ENCODE measurements around the gene SLC13A3. TPM values are rescaled to one million over a fixed set of nuclear protein-coding genes. Genes with fewer than 3 reads are reported as not detected.

The SLC13A3 gene
- total RNA-seq, 1 donor from 2014 or later = 0.90 TPM

DNA sequence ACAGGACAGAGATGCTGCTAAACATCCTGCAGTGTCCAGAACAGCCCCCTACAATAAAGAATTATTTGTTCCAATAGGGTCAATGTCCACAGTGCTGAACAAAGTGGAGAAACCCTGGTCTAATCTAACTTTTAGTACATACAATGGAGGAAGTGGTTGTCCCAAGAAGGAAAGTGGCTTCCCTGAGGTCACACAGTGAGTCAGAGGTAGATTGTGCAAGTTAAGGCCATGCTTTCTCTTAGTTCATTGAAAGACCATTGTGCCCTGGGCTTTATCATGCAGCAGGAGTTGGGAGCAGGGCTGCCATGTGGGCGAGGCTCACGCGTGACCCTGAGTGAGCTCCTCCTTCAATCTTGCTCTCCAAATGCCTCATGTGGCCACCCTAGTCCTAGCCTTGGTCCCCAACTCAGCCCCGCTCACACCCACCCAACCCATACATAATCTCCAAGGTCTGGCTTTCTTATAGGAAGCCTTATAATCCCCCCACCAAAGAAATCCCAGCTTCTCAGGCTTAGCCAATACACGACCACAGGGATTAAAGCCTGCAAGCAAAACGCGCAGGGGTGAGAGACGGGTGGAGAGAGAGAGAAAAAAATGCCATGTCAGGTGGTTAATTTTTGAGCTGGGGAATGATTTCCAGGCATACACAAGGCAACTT lies 19.9 kb downstream of the SLC13A3 start:
- Mint-ChIP-seq H3K4me1 (ENCODE audit: unreplicated experiment) (no peaks in the 10 kb centered on the region), H3K27ac (ENCODE audit: unreplicated experiment) (no peak overlapping the region), H3K9me3 (ENCODE audit: unreplicated experiment) (no peaks in the 10 kb centered on the region), H3K36me3 (ENCODE audit: low read depth, unreplicated experiment) (no peaks in the 10 kb centered on the region), H3K27me3 (ENCODE audit: unreplicated experiment) (peaks cover 2% of the 10 kb centered on the region), H3K4me3 (ENCODE audit: unreplicated experiment) (no peak overlapping the region)
- DNase-seq (ENCODE audit: low spot score) = no peak
- no peak for TF ChIP-seq CTCF (IDR thresholded peaks at IDR 0.05; ENCODE audit: unreplicated experiment)

DNA sequence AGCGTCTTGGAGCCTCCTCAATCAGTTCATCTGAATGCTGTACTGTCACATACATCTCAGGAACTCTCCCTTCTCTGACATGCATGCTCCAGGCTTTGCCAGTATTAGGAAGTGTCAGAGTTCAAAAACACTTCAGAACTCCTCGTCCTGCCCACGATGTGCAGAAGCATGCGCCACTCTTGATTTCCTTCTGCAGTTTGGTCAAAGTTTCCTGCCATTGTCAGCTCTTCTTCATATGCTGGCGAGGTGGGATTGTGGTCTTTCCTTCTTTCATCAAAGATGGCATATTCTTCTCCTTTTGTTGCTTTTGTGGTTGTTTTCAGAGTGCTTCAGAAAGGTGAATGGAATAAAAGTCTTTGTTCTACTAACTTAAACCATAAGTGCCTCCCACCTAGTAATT lies 21.0 kb downstream of the SLC13A3 start:
- Mint-ChIP-seq H3K4me3 (ENCODE audit: unreplicated experiment) (no peak overlapping the region), H3K27me3 (ENCODE audit: unreplicated experiment) (no peaks in the 10 kb centered on the region), H3K4me1 (ENCODE audit: unreplicated experiment) (no peaks in the 10 kb centered on the region), H3K36me3 (ENCODE audit: low read depth, unreplicated experiment) (no peaks in the 10 kb centered on the region), H3K27ac (ENCODE audit: unreplicated experiment) (no peak overlapping the region), H3K9me3 (ENCODE audit: unreplicated experiment) (no peaks in the 10 kb centered on the region)
- no peak for TF ChIP-seq CTCF (IDR thresholded peaks at IDR 0.05; ENCODE audit: unreplicated experiment)
- DNase-seq (ENCODE audit: low spot score) = no peak

DNA sequence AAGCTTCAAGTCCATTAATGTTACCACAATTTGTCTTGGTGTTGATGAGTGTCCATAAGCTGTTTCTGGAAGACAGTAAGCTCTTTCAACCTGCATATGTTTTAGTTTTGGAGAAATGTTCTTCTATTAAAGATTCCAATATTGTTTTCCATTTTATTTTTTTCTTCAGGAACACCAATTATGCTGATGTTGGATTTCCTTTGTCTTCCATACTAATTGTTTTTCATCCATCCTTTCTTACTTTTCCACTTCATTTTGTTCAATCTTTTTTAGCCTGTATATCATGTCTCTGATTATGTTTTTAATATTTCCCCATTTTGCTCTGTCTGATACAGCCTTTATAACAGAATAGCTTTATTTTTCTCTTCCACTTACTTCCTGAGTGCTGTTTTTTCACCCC lies 21.9 kb downstream of the SLC13A3 start:
- no peak overlapping the region for H3K27ac Mint-ChIP-seq (ENCODE audit: unreplicated experiment)
- DNase-seq (ENCODE audit: low spot score) = no peak
- H3K9me3 Mint-ChIP-seq (ENCODE audit: unreplicated experiment) = peaks cover under 1% of the 10 kb centered on the region
- H3K27me3 Mint-ChIP-seq (ENCODE audit: unreplicated experiment) = no peaks in the 10 kb centered on the region
- no peak for TF ChIP-seq CTCF (IDR thresholded peaks at IDR 0.05; ENCODE audit: unreplicated experiment)
- no peak overlapping the region for H3K4me3 Mint-ChIP-seq (ENCODE audit: unreplicated experiment)
- no peaks in the 10 kb centered on the region for H3K36me3 Mint-ChIP-seq (ENCODE audit: low read depth, unreplicated experiment)
- H3K4me1 Mint-ChIP-seq (ENCODE audit: unreplicated experiment) = no peaks in the 10 kb centered on the region

DNA sequence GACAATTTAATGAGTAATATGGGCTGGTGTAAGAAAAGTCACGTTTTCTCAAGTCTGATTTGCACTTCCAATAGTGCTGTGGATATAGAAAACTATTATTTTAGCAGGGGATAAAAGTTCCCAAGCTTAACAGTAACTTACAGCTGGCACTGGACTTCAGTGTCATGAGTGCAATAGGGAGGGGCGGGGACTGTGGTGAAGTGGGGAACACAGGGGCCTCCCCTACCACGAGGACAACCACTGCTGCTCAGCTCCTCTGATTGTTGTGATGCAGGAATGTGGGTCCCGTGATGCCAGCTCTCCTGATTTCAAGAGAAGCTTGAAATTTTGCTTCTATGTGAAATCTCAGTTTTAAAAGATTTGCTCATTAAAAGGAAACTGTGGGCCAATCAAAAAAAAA lies 24.0 kb downstream of the SLC13A3 start:
- no peak for DNase-seq (ENCODE audit: low spot score)
- peaks cover 5% of the 10 kb centered on the region for H3K9me3 Mint-ChIP-seq (ENCODE audit: unreplicated experiment)
- no peaks in the 10 kb centered on the region for H3K4me1 Mint-ChIP-seq (ENCODE audit: unreplicated experiment)
- H3K36me3 Mint-ChIP-seq (ENCODE audit: low read depth, unreplicated experiment) = no peaks in the 10 kb centered on the region
- H3K27ac Mint-ChIP-seq (ENCODE audit: unreplicated experiment) = no peak overlapping the region
- H3K27me3 Mint-ChIP-seq (ENCODE audit: unreplicated experiment) = peaks cover 1% of the 10 kb centered on the region
- no peak for TF ChIP-seq CTCF (IDR thresholded peaks at IDR 0.05; ENCODE audit: unreplicated experiment)
- H3K4me3 Mint-ChIP-seq (ENCODE audit: unreplicated experiment) = no peak overlapping the region

- H3K4me1 Mint-ChIP-seq (ENCODE audit: unreplicated experiment) = no peaks in the 10 kb centered on the region
- H3K4me3 Mint-ChIP-seq (ENCODE audit: unreplicated experiment) = no peak overlapping the region
- TF ChIP-seq CTCF (IDR thresholded peaks at IDR 0.05; ENCODE audit: unreplicated experiment) = no peak
- H3K27me3 Mint-ChIP-seq (ENCODE audit: unreplicated experiment) = peaks cover 1% of the 10 kb centered on the region
- no peaks in the 10 kb centered on the region for H3K36me3 Mint-ChIP-seq (ENCODE audit: low read depth, unreplicated experiment)
- DNase-seq (ENCODE audit: low spot score) = no peak
- H3K9me3 Mint-ChIP-seq (ENCODE audit: unreplicated experiment) = peaks cover 5% of the 10 kb centered on the region
- H3K27ac Mint-ChIP-seq (ENCODE audit: unreplicated experiment) = no peak overlapping the region
Observed at GRCh38 chr20:46626758-46627157, 24.5 kb downstream of the SLC13A3 start.

Data from endothelial cell (in vitro differentiated cells).